GM23248 (cell line): Measurements from ENCODE around the gene RHOB. TPM values are rescaled to one million over a fixed set of nuclear protein-coding genes. Genes with fewer than 3 reads are reported as not detected.

Source experiments
- DNase-seq: peaks from one replicate; pipeline ENCODE4 v3.0.0-alpha.2; 2015
- H2AFZ ChIP-seq: fragments of 200-600 bp; sonication (generic); 2 replicates; pipeline ENCODE4 v1.6.1; 2016; ENCODE audit warnings: antibody characterized with exemption
- H3F3A ChIP-seq: fragments of 200-600 bp; sonication (generic); 2 replicates; pipeline ENCODE4 v1.6.1; 2016; ENCODE audit warnings: mild to moderate bottlenecking, antibody characterized with exemption, mixed run types; ENCODE audit not compliant: insufficient read depth
- H3K27ac ChIP-seq: fragments of 200-600 bp; sonication (generic); 2 replicates; pipeline ENCODE4 v1.5.1; 2016; ENCODE audit warnings: mild to moderate bottlenecking
- H3K27me3 ChIP-seq: fragments of 200-600 bp; sonication (generic); replicated peaks from 2 replicates; pipeline ENCODE4 v1.6.1; 2016; ENCODE audit warnings: mild to moderate bottlenecking; ENCODE audit not compliant: insufficient read depth
- H3K36me3 ChIP-seq: fragments of 200-600 bp; sonication (generic); 2 replicates; pipeline ENCODE4 v1.6.1; 2016; ENCODE audit warnings: low read depth, mild to moderate bottlenecking
- H3K4me1 ChIP-seq: fragments of 200-600 bp; sonication (generic); 2 replicates; pipeline ENCODE4 v1.6.1; 2016; ENCODE audit warnings: mild to moderate bottlenecking; ENCODE audit not compliant: insufficient read depth
- H3K4me2 ChIP-seq: fragments of 200-600 bp; sonication (generic); one replicate; pipeline ENCODE4 v1.6.1; 2016; ENCODE audit warnings: mild to moderate bottlenecking; ENCODE audit not compliant: unreplicated experiment
- H3K4me3 ChIP-seq: fragments of 200-600 bp; sonication (generic); 2 replicates; pipeline ENCODE4 v1.5.1; 2016; ENCODE audit warnings: mild to moderate bottlenecking
- H3K79me2 ChIP-seq: fragments of 200-600 bp; sonication (generic); 2 replicates; pipeline ENCODE4 v1.6.1; 2016; ENCODE audit warnings: mild to moderate bottlenecking; ENCODE audit not compliant: insufficient read depth
- H3K9ac ChIP-seq: fragments of 200-600 bp; sonication (generic); 2 replicates; pipeline ENCODE4 v1.6.1; 2016; ENCODE audit warnings: mild to moderate bottlenecking
- H3K9me2 ChIP-seq: fragments of 200-600 bp; sonication (generic); 2 replicates; pipeline ENCODE4 v1.6.1; 2016; ENCODE audit warnings: mixed run types, mild to moderate bottlenecking, moderate library complexity; ENCODE audit not compliant: insufficient read depth
- H3K9me3 ChIP-seq: fragments of 200-600 bp; sonication (generic); one replicate; pipeline ENCODE4 v1.6.1; 2017; ENCODE audit warnings: low read depth
- H4K20me1 ChIP-seq: fragments of 200-600 bp; sonication (generic); 2 replicates; pipeline ENCODE4 v1.6.0; 2016; ENCODE audit not compliant: insufficient read depth
- EZH2 ChIP-seq: fragments of 200-600 bp; sonication (generic); IDR thresholded peaks from 2 replicates; pipeline ENCODE4 v1.6.1; 2018; ENCODE audit warnings: antibody characterized with exemption, mild to moderate bottlenecking; ENCODE audit not compliant: insufficient read depth, poor library complexity, severe bottlenecking
- EZH2phosphoT487 ChIP-seq: fragments of 200-600 bp; sonication (generic); IDR thresholded peaks from 2 replicates; pipeline ENCODE4 v1.6.1; 2018; ENCODE audit warnings: antibody characterized with exemption, moderate library complexity, mild to moderate bottlenecking, low read depth; ENCODE audit not compliant: insufficient read depth
- WGBS, 2 experiments: methylation state at CpG; one replicate each; pipeline ENCODE4 v1.1.6; 2015 to 2017; ENCODE audit warnings: low lambda C conversion rate in 2 of 2, low coverage in 1 of 2; ENCODE audit errors: missing lambda C conversion rate in 2 of 2; 5-methylcytosine and 5-hydroxymethylcytosine counted together
- in situ Hi-C: fragments of 300-500 bp; cut with MboI; formaldehyde crosslinking; loops from 2 replicates; pipeline ENCODE4 v1.15.0; 2020
- polyA plus RNA-seq: library from polyadenylated mRNA; unstranded; fragments of >200 nt; fragmentation: Nextera tagmentation; extraction: Ambion mirVana; gene quantifications from 2 replicates; pipeline ENCODE4 v1.2.1, GENCODE V29; 2016
- total RNA-seq: library from RNA; depleted of rRNA; stranded (reverse); fragments of >200 nt; shearing (Covaris generic); gene quantifications from 2 replicates; pipeline ENCODE4 v1.2.3, GENCODE V29; 2014

Gene RHOB
- total and polyA plus RNA-seq, 2 experiments from 2014 or later = 45.6 to 303 TPM

DNA sequence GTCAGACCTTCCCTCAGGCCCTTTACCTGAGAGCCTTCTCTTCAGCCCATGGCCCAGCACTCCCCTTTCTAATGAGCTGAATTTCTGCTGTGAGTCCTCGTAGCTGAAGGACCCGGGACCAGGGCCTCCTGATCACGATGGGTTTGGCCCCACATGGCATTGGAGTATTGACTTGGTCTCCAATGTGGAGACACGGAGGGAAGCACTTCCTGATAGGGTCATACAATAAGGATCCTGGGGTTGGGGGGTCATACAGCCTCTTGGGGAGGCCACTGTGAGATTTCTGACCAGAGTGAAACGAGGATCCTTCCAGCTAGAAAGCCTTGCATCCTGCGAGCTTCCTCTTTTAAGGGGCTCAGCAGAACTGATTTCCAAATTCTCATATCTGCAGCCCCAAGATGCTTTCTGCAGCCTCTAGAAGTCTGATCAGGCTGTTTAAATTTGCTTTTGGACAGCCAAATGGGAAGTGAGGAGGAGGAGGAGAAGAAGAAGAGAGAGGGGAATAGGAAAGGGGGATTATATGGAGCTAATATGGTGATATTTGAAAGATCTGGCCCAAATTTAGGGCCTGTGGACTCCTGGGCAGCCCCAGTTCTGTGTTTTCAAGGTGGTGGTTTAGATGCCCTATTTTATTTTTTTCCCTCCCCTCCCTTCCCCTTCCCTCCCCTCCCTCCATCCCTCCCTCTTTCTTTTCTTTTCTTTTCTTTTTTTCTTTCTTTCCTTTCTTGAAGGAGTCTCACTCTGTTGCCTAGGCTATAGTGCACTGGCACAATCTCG lies 38.9 kb downstream of the RHOB start:
- Histone ChIP-seq H3K4me2 (no peak overlapping the region), H3K79me2 (no peaks in the 10 kb centered on the region), H2AFZ (no peak overlapping the region), H3K9me2 (no peaks in the 10 kb centered on the region), H3K4me3 (no peak overlapping the region), H3K36me3 (no peaks in the 10 kb centered on the region), H3K9me3 (no peaks in the 10 kb centered on the region), H3K9ac (no peak overlapping the region), H3K27ac (no peak overlapping the region), H3F3A (no peaks in the 10 kb centered on the region), H3K27me3 (no peaks in the 10 kb centered on the region), H4K20me1 (no peaks in the 10 kb centered on the region), H3K4me1 (0 out of 2 replicates have a peak, but pooled peaks cover 8% of the 10 kb centered on the region)
- TF ChIP-seq EZH2phosphoT487 = no peak
- no peak for TF ChIP-seq EZH2
- in situ Hi-C loops = no loop called here
- 80 to 82% methylated on average over 7 of the region's 7 CpGs for WGBS, 2 experiments
- no peak for DNase-seq

DNA sequence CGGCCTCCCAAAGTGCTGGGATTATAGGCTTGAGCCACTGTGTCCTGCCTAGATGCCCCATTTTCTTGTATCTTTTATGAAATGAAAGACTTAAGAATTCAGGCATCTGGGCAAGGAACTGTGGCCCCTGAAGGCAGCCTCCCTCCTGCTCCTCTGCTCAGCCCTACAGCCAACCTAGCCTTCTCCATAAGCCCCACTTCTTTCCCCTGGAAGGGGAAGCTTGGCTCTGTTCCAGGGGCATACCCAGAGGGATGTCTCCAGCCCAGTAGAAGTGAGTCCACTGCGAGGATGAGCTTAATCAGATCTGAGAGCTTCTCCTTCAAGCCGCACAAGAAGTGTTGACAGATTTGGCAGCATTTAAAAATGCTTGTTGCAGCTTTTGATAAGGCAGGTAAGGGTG lies 39.7 kb downstream of the RHOB start:
- Histone ChIP-seq H3K9me2 (no peaks in the 10 kb centered on the region), H3K9ac (no peak overlapping the region), H3K9me3 (no peaks in the 10 kb centered on the region), H3F3A (no peaks in the 10 kb centered on the region), H2AFZ (no peak overlapping the region), H3K27me3 (no peaks in the 10 kb centered on the region), H3K27ac (no peak overlapping the region), H3K4me3 (no peak overlapping the region), H3K4me1 (0 out of 2 replicates have a peak, but pooled peaks cover 9% of the 10 kb centered on the region), H3K36me3 (no peaks in the 10 kb centered on the region), H3K79me2 (no peaks in the 10 kb centered on the region), H4K20me1 (no peaks in the 10 kb centered on the region), H3K4me2 (no peak overlapping the region)
- 72 to 85% methylated on average over 3 of the region's 3 CpGs for WGBS, 2 experiments
- in situ Hi-C loops = no loop called here
- no peak for DNase-seq
- TF ChIP-seq EZH2phosphoT487 (no peak), EZH2 (no peak)

DNA sequence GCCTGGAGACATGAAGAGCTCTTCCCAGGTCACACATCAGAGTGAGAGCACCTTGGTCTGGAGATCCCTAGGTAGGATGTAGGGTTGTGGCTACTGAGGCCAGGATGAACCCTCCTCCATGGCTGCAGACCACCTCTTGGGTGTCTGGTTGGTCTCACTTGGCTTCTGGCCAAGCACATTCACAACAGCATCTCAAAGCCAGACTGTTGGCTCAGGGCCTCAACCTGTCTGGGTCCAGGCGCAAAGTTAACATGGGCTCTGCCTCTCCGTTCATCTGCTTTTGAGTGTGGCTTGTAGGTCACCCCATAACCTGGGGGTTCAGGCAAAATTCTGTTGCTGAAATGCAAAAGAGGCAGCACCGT lies 40.1 kb downstream of the RHOB start:
- in situ Hi-C loops = no loop called here
- H3F3A ChIP-seq = no peaks in the 10 kb centered on the region
- 92 to 94% methylated on average over 3 of the region's 3 CpGs for WGBS, 2 experiments
- 0 out of 2 replicates have a peak, but pooled peaks cover 9% of the 10 kb centered on the region for H3K4me1 ChIP-seq
- no peaks in the 10 kb centered on the region for H3K36me3 ChIP-seq
- H2AFZ ChIP-seq = no peak overlapping the region
- no peaks in the 10 kb centered on the region for H4K20me1 ChIP-seq
- H3K27me3 ChIP-seq = no peaks in the 10 kb centered on the region
- H3K79me2 ChIP-seq = no peaks in the 10 kb centered on the region
- no peak overlapping the region for H3K4me3 ChIP-seq
- TF ChIP-seq EZH2phosphoT487 = no peak
- no peak for TF ChIP-seq EZH2
- no peak overlapping the region for H3K9ac ChIP-seq
- H3K9me3 ChIP-seq = no peaks in the 10 kb centered on the region
- no peak overlapping the region for H3K4me2 ChIP-seq
- H3K9me2 ChIP-seq = no peaks in the 10 kb centered on the region
- no peak for DNase-seq
- no peak overlapping the region for H3K27ac ChIP-seq

DNA sequence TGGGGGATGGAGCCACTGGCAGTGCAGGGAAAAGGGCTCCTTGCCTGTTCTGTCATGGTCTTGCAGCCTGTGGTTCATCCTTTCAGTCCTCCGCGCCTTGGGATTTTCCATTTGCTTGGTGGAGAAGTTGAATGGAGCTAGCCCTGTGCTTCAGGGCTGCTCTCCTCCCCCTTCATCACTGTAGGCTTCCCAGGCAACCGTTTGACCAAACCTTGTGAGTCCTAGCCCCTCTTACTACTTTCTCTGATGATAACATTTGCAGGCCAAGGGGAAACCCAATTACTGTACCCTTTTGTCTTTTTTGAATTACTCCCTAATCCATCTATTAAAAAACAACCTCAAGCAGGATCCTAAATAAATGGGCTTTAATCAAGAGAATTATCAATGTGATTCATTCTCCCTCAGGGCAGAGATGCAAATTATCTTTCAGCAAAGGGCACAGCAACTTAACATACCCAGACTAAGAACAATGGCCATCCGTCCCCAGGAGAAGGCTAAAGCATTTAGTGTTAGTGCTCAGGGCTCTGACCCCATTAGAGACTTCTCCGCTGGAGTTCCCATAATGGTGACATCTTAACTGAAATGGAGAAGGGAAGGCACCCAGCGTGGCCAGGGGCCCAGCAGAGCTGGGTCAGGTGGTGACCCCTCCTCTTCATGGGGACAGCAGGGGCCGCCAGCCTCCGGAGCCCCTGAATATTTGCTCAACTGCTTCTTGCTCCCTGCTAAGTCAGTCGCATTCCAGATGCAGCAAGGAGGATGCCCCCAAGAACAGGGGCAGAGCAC lies 40.7 kb downstream of the RHOB start:
- no peak overlapping the region for H3K9ac ChIP-seq

More for the DNA sequence above, 40.7 kb downstream of the RHOB start:
- Histone ChIP-seq H4K20me1 (no peaks in the 10 kb centered on the region), H3K9me3 (no peaks in the 10 kb centered on the region), H3K4me3 (no peak overlapping the region), H3F3A (no peaks in the 10 kb centered on the region), H3K36me3 (no peaks in the 10 kb centered on the region), H3K27me3 (no peaks in the 10 kb centered on the region), H3K9me2 (no peaks in the 10 kb centered on the region), H2AFZ (no peak overlapping the region), H3K4me1 (0 out of 2 replicates have a peak, but pooled peaks cover 9% of the 10 kb centered on the region), H3K79me2 (no peaks in the 10 kb centered on the region), H3K4me2 (no peak overlapping the region), H3K27ac (no peak overlapping the region)
- in situ Hi-C loops = no loop called here
- WGBS, 2 experiments = 85 to 88% methylated on average over 9 of the region's 9 CpGs
- TF ChIP-seq EZH2phosphoT487 (no peak), EZH2 (no peak)
- DNase-seq = no peak
